HCT116 (cell line): ENCODE measurements around the gene CAST. TPM values are rescaled to one million over a fixed set of nuclear protein-coding genes. Genes with fewer than 3 reads are reported as not detected.

Experiments
- ATAC-seq: fragments of 200-7000 bp; cut with Tn5 transposase; 2 replicates; pipeline ENCODE4 v1.9.1; 2020; ENCODE audit warnings: mild to moderate bottlenecking, moderate library complexity
- BruUV-seq: library from RNA; stranded (reverse); fragments of 400-500 nt; replicated peaks from 2 replicates; lab custom pipeline; 2021; lab: Mats Ljungman, UMichigan
- CTCF ChIA-PET: fragments of 300-600 bp; sonication (Branson Sonifier 250); formaldehyde crosslinking; loops from one replicate; lab custom pipeline; 2021; ENCODE audit warnings: antibody characterized with exemption; lab: Charles Lee
- POLR2A ChIA-PET: fragments of 300-600, 350-600 bp; sonication (Branson Sonifier 250); formaldehyde crosslinking; loops from one replicate; lab custom pipeline; 2021; ENCODE audit warnings: antibody characterized with exemption; lab: Charles Lee
- RAD21 ChIA-PET, 2 experiments: fragments of 300-600 bp; sonication (Branson Sonifier 250); formaldehyde crosslinking; loops; one replicate each; lab custom pipeline; 2023; ENCODE audit warnings: low total read pairs in 2 of 2; ENCODE audit not compliant: uncharacterized antibody in 2 of 2, unreplicated experiment in 2 of 2, low non-redundant PET in 1 of 2; lab: Charles Lee
- DNase-seq: peaks from one replicate; pipeline ENCODE4 v3.0.0-alpha.2; 2010; ENCODE audit warnings: low read depth, low spot score
- H2AFZ ChIP-seq: fragments of 200-600 bp; shearing (Covaris generic), sonication (generic); 2 replicates; pipeline ENCODE4 v1.6.1; 2017; ENCODE audit warnings: low read depth, mixed run types, mixed read lengths, antibody characterized with exemption, low read length; ENCODE audit not compliant: poor library complexity, severe bottlenecking
- H3K27ac ChIP-seq: 2 replicates; pipeline ENCODE4 v1.5.1; 2012; ENCODE audit warnings: low read depth, low read length
- H3K27me3 ChIP-seq: fragments of 200-600 bp; sonication (generic); 2 replicates; pipeline ENCODE4 v1.6.1; 2016; ENCODE audit warnings: mixed run types, low read length, mixed read lengths; ENCODE audit not compliant: insufficient read depth
- H3K36me3 ChIP-seq, 2 experiments: fragments of 200-500 bp in 1 of 2; fragments of 200-600 bp in 1 of 2; sonication (Bioruptor generic) in 1 of 2; sonication (generic) in 1 of 2; 2 replicates each; pipeline versions ENCODE4 v1.5.1 to v1.6.1; 2014 to 2016; ENCODE audit warnings: low read length in 2 of 2, inconsistent platforms in 1 of 2, mixed read lengths in 1 of 2, mixed run types in 1 of 2; ENCODE audit not compliant: insufficient read depth in 2 of 2, control insufficient read depth in 1 of 2
- H3K4me1 ChIP-seq, 2 experiments: fragments of 200-600 bp in 1 of 2; sonication (generic) in 1 of 2; 2 replicates each; pipeline versions ENCODE4 v1.5.1 to v1.6.1; 2012 to 2017; ENCODE audit warnings: low read length in 2 of 2, inconsistent platforms in 1 of 2, mild to moderate bottlenecking in 1 of 2, mixed read lengths in 1 of 2, mixed run types in 1 of 2, moderate library complexity in 1 of 2; ENCODE audit not compliant: insufficient read depth in 2 of 2, control insufficient read depth in 1 of 2
- H3K4me2 ChIP-seq: fragments of 200-600 bp; sonication (generic); 2 replicates; pipeline ENCODE4 v1.6.1; 2017; ENCODE audit warnings: mixed run types, low read length, mixed read lengths
- H3K4me3 ChIP-seq, 2 experiments: fragments of 200-600 bp in 1 of 2; sonication (generic) in 1 of 2; replicated peaks in 1 of 2; 2 replicates each; pipeline ENCODE4 v1.5.1; 2011 to 2016; ENCODE audit warnings: low read length in 2 of 2, control low read depth in 1 of 2, low read depth in 1 of 2, mild to moderate bottlenecking in 1 of 2, mixed read lengths in 1 of 2, mixed run types in 1 of 2
- H3K79me2 ChIP-seq: fragments of 200-600 bp; sonication (generic); 2 replicates; pipeline ENCODE4 v1.6.1; 2017; ENCODE audit warnings: mild to moderate bottlenecking, mixed run types, low read length, moderate library complexity, mixed read lengths; ENCODE audit not compliant: insufficient read depth
- H3K9ac ChIP-seq: fragments of 200-600 bp; sonication (generic); 2 replicates; pipeline ENCODE4 v1.6.1; 2016; ENCODE audit warnings: low read length, mixed read lengths
- H3K9me2 ChIP-seq: fragments of 200-600 bp; sonication (generic), shearing (Covaris generic); 2 replicates; pipeline ENCODE4 v1.6.1; 2017; ENCODE audit warnings: mixed run types, mild to moderate bottlenecking, moderate library complexity; ENCODE audit not compliant: insufficient read depth
- H3K9me3 ChIP-seq, 2 experiments: fragments of 200-500 bp in 1 of 2; fragments of 200-600 bp in 1 of 2; sonication (Bioruptor generic) in 1 of 2; sonication (generic) in 1 of 2; 2 replicates each; pipeline ENCODE4 v1.6.1; 2014 to 2017; ENCODE audit warnings: low read length in 2 of 2, mixed read lengths in 2 of 2, inconsistent platforms in 1 of 2, low read depth in 1 of 2, mild to moderate bottlenecking in 1 of 2, mixed run types in 1 of 2, moderate library complexity in 1 of 2; ENCODE audit not compliant: control insufficient read depth in 1 of 2, insufficient read depth in 1 of 2
- H4K20me1 ChIP-seq: fragments of 200-600 bp; sonication (generic), shearing (Covaris generic); 2 replicates; pipeline ENCODE4 v1.6.1; 2017; ENCODE audit warnings: mixed run types, mild to moderate bottlenecking, moderate library complexity; ENCODE audit not compliant: insufficient read depth
- CEBPB ChIP-seq: IDR thresholded peaks from 2 replicates; pipeline ENCODE4 v1.6.1; 2012; ENCODE audit warnings: low read depth
- ELF1 ChIP-seq: IDR thresholded peaks from 2 replicates; pipeline ENCODE4 v1.6.1; 2012; ENCODE audit warnings: low read depth, borderline replicate concordance
- EZH2 ChIP-seq: fragments of 200-600 bp; sonication (generic); IDR thresholded peaks from 2 replicates; pipeline ENCODE4 v1.6.1; 2017; ENCODE audit warnings: antibody characterized with exemption, mixed run types
- EZH2phosphoT487 ChIP-seq: fragments of 200-600 bp; IDR thresholded peaks from 2 replicates; pipeline ENCODE4 v1.6.1; 2018; ENCODE audit warnings: antibody characterized with exemption, borderline replicate concordance
- FOSL1 ChIP-seq: IDR thresholded peaks from 2 replicates; pipeline ENCODE4 v1.6.1; 2012; ENCODE audit warnings: low read depth
- MAX ChIP-seq: IDR thresholded peaks from 2 replicates; pipeline ENCODE4 v1.6.1; 2012
- POLR2A ChIP-seq: IDR thresholded peaks from 2 replicates; pipeline ENCODE4 v1.7.0; 2011; ENCODE audit warnings: borderline replicate concordance; ENCODE audit not compliant: insufficient read depth, insufficient read length; ENCODE audit errors: extremely low read depth
- POLR2AphosphoS5 ChIP-seq: IDR thresholded peaks from 2 replicates; pipeline ENCODE4 v1.6.1; 2011; ENCODE audit warnings: mild to moderate bottlenecking, low read depth, low read length, moderate library complexity
- RAD21 ChIP-seq: IDR thresholded peaks from 2 replicates; pipeline ENCODE4 v1.6.1; 2012; ENCODE audit warnings: low read depth, mild to moderate bottlenecking
- REST ChIP-seq: IDR thresholded peaks from 2 replicates; pipeline ENCODE4 v1.6.1; 2012; ENCODE audit warnings: low read depth
- SIN3A ChIP-seq: IDR thresholded peaks from 2 replicates; pipeline ENCODE4 v1.6.1; 2012; ENCODE audit warnings: low read depth
- TCF7L2 ChIP-seq: IDR thresholded peaks from 2 replicates; pipeline ENCODE4 v1.7.0; 2011; ENCODE audit warnings: borderline replicate concordance, inconsistent platforms; ENCODE audit not compliant: insufficient read depth, insufficient read length; ENCODE audit errors: extremely low read depth
- YY1 ChIP-seq: IDR thresholded peaks from 2 replicates; pipeline ENCODE4 v1.6.1; 2011; ENCODE audit warnings: low read length, low read depth, moderate library complexity, mild to moderate bottlenecking; ENCODE audit not compliant: insufficient replicate concordance; ENCODE audit errors: extremely low read depth
- ZNF274 ChIP-seq: fragments of 200-500 bp; sonication (Bioruptor generic); IDR thresholded peaks from 2 replicates; pipeline ENCODE4 v1.6.1; 2014; ENCODE audit warnings: mild to moderate bottlenecking, low read depth, low read length, inconsistent platforms
- intact Hi-C: fragments of 100-400 bp; cut with micrococcal nuclease; formaldehyde crosslinking; loops from 2 replicates; pipeline ENCODE4 v1.10.0; 2022
- total RNA-seq: library from RNA; stranded (reverse); gene quantifications from one replicate; pipeline ENCODE4 v1.2.1, GENCODE V29; 2021; ENCODE audit not compliant: unreplicated experiment

The CAST gene
- total RNA-seq, 1 experiment from 2014 or later, result 142 TPM

DNA sequence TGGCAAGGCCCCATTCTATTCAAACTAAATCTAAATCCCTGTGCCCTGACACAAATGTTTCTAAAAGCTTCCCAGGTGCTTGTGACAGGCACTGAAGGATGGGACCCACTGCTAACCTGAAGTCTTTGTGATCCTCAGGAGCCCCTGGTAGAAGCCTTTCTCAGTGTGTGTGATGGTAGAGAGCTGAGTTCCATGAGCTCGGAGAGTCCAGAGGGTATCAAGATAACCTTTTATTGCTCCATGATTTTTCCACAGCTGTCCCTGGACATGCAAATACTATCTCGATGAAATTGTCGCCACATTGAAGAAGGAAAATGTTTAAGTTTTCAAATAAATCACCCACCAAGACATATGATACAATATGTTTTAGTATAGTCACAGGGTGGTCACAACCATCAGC is 7.7 kb downstream of the CAST start:
- RAD21 ChIA-PET, result interaction anchor here in 1 of 2 experiments (1.2 kb wide), 1 partner anchor 54 kb away, joined by 3 read pairs; no protein-coding TSS in a partner anchor
- H3K9ac ChIP-seq, result no peak overlapping the region
- H3K4me3 ChIP-seq, result no peak overlapping the region
- POLR2A ChIA-PET, result interaction anchor here (1.3 kb wide), 1 partner anchor 10 kb away, joined by 3 read pairs; no protein-coding TSS in a partner anchor
- H3K36me3 ChIP-seq, result no peaks in the 10 kb centered on the region
- no peak overlapping the region for H3K4me2 ChIP-seq
- no peaks in the 10 kb centered on the region for H3K9me3 ChIP-seq
- H3K79me2 ChIP-seq, result peaks cover 9% of the 10 kb centered on the region
- CTCF ChIA-PET, result no interaction called here
- DNase-seq, result no peak
- H3K4me1 ChIP-seq, result peaks cover 0 to 6% of the 10 kb centered on the region in 2 experiments; a peak in 1 of 4 replicates
- no peak overlapping the region for H2AFZ ChIP-seq
- intact Hi-C loops, result no loop called here
- no TSS peak for BruUV-seq
- no peaks in the 10 kb centered on the region for H3K27me3 ChIP-seq
- ATAC-seq, result no peak
- H4K20me1 ChIP-seq, result no peaks in the 10 kb centered on the region
- TF ChIP-seq POLR2AphosphoS5, result no peak
- TF ChIP-seq POLR2A, result no peak
- TF ChIP-seq ELF1, result no peak
- no peak for TF ChIP-seq FOSL1
- TF ChIP-seq MAX, result no peak
- TF ChIP-seq EZH2phosphoT487, result no peak
- no peak for TF ChIP-seq SIN3A
- TF ChIP-seq REST, result no peak
- no peak for TF ChIP-seq CEBPB
- no peak for TF ChIP-seq YY1
- TF ChIP-seq RAD21, result no peak
- no peak for TF ChIP-seq EZH2
- no peak for TF ChIP-seq ZNF274
- TF ChIP-seq TCF7L2, result no peak
- no peaks in the 10 kb centered on the region for H3K9me2 ChIP-seq
- H3K27ac ChIP-seq, result no peak overlapping the region
